H1 (cell line): Measurements from ENCODE around the gene NR2E3. TPM values are rescaled to one million over a fixed set of nuclear protein-coding genes. Genes with fewer than 3 reads are reported as not detected.

Experiments
- CTCF ChIA-PET: fragments of 300-600 bp; sonication (Branson Sonifier 250); formaldehyde crosslinking; loops from one replicate; lab custom pipeline; 2021; ENCODE audit not compliant: partially characterized antibody; lab: Charles Lee
- POLR2A ChIA-PET: fragments of 300-600 bp; sonication (Branson Sonifier 250); formaldehyde crosslinking; loops from one replicate; lab custom pipeline; 2021; ENCODE audit warnings: inconsistent platforms; ENCODE audit not compliant: partially characterized antibody; lab: Charles Lee
- DNase-seq, 2 experiments: peaks; one replicate each; pipeline versions ENCODE4 v3.0.0 to v3.0.0-alpha.2; 2010 to 2022; ENCODE audit warnings: low spot score in 2 of 2, low read depth in 1 of 2, mixed read lengths in 1 of 2
- FAIRE-seq: peaks from 2 replicates; lab custom pipeline; 2011; peaks lifted over from hg19 to GRCh38; lab: Jason Lieb, UNC
- H2AFZ ChIP-seq: 2 replicates; pipeline ENCODE4 v1.8.1; 2012; ENCODE audit warnings: low read length, inconsistent platforms
- H2AK5ac ChIP-seq: 2 replicates; pipeline ENCODE4 v1.6.1; 2013; ENCODE audit warnings: low read depth, low read length
- H2BK120ac ChIP-seq: replicated peaks from 2 replicates; pipeline ENCODE3; 2013; ENCODE audit warnings: low read depth, low read length, inconsistent platforms
- H2BK12ac ChIP-seq: 2 replicates; pipeline ENCODE4 v1.6.1; 2013; ENCODE audit warnings: low read depth, low read length
- H2BK15ac ChIP-seq: 2 replicates; pipeline ENCODE4 v1.6.1; 2013; ENCODE audit warnings: low read length
- H2BK20ac ChIP-seq: 2 replicates; pipeline ENCODE4 v1.6.1; 2013; ENCODE audit warnings: low read length
- H2BK5ac ChIP-seq: 2 replicates; pipeline ENCODE4 v1.6.1; 2013; ENCODE audit warnings: low read depth, low read length
- H3K14ac ChIP-seq: 2 replicates; pipeline ENCODE4 v1.6.1; 2013; ENCODE audit warnings: inconsistent platforms; ENCODE audit not compliant: insufficient read length
- H3K18ac ChIP-seq: 2 replicates; pipeline ENCODE4 v1.6.1; 2013; ENCODE audit warnings: low read length; ENCODE audit errors: extremely low read depth
- H3K23ac ChIP-seq: 2 replicates; pipeline ENCODE4 v1.6.1; 2013; ENCODE audit warnings: inconsistent platforms; ENCODE audit not compliant: insufficient read length
- H3K23me2 ChIP-seq: 2 replicates; pipeline ENCODE4 v1.6.1; 2013; ENCODE audit warnings: low read depth, low read length
- H3K27ac ChIP-seq: 2 replicates; pipeline ENCODE4 v1.6.1; 2011; ENCODE audit warnings: low read depth, low read length, inconsistent platforms
- H3K27me3 ChIP-seq, 4 experiments: replicated peaks in 1 of 4; 1 replicate in 1 of 4; 2 replicates in 3 of 4; pipeline versions ENCODE4 v1.6.1 to v1.8.1; 2011 to 2013; ENCODE audit warnings: low read length in 3 of 4, mild to moderate bottlenecking in 3 of 4, inconsistent platforms in 2 of 4, mixed read lengths in 2 of 4, moderate library complexity in 1 of 4; ENCODE audit not compliant: control insufficient read depth in 3 of 4, insufficient read depth in 3 of 4; ENCODE audit errors: extremely low read depth in 1 of 4
- H3K36me3 ChIP-seq, 4 experiments: 2 replicates each; pipeline versions ENCODE4 v1.6.1 to v1.8.1; 2011 to 2013; ENCODE audit warnings: mild to moderate bottlenecking in 4 of 4, low read length in 3 of 4, moderate library complexity in 2 of 4, control low read depth in 1 of 4, inconsistent platforms in 1 of 4; ENCODE audit not compliant: insufficient read depth in 4 of 4, control insufficient read depth in 2 of 4
- H3K4ac ChIP-seq: replicated peaks from 2 replicates; pipeline ENCODE3; 2013; ENCODE audit warnings: low read length, low read depth, mixed read lengths, inconsistent platforms; ENCODE audit not compliant: insufficient read length
- H3K4me1 ChIP-seq, 4 experiments: replicated peaks in 1 of 4; 1 replicate in 1 of 4; 2 replicates in 3 of 4; pipeline versions ENCODE4 v1.6.1 to v1.8.1; 2011 to 2013; ENCODE audit warnings: low read length in 3 of 4, inconsistent platforms in 2 of 4, mixed read lengths in 1 of 4; ENCODE audit not compliant: insufficient read depth in 4 of 4, control insufficient read depth in 3 of 4
- H3K4me2 ChIP-seq, 2 experiments: 2 replicates each; pipeline versions ENCODE4 v1.6.1 to v1.8.1; 2011 to 2013; ENCODE audit warnings: low read depth in 2 of 2, low read length in 2 of 2, control low read depth in 1 of 2, inconsistent platforms in 1 of 2, mild to moderate bottlenecking in 1 of 2; ENCODE audit not compliant: insufficient read depth in 1 of 2
- H3K4me3 ChIP-seq, 4 experiments: fragments of 200-600, 300-600 bp in 1 of 4; sonication (generic), shearing (Covaris generic), sonication (Bioruptor Twin) in 1 of 4; 2 replicates each; pipeline versions ENCODE4 v1.5.1 to v1.8.1; 2011 to 2016; ENCODE audit warnings: low read length in 4 of 4, low read depth in 3 of 4, control low read depth in 2 of 4, inconsistent platforms in 2 of 4, mild to moderate bottlenecking in 2 of 4, mixed read lengths in 1 of 4, moderate library complexity in 1 of 4; ENCODE audit not compliant: insufficient read depth in 2 of 4; ENCODE audit errors: extremely low read depth in 1 of 4
- H3K56ac ChIP-seq: replicated peaks from 2 replicates; pipeline ENCODE3; 2013; ENCODE audit warnings: low read depth, mild to moderate bottlenecking, mixed read lengths, low read length, inconsistent platforms; ENCODE audit not compliant: insufficient read length
- H3K79me1 ChIP-seq: 2 replicates; pipeline ENCODE4 v1.6.1; 2013; ENCODE audit warnings: low read depth, low read length, control low read depth
- H3K79me2 ChIP-seq, 2 experiments: 2 replicates each; pipeline versions ENCODE4 v1.6.1 to v1.8.1; 2012 to 2013; ENCODE audit warnings: low read length in 2 of 2, mild to moderate bottlenecking in 2 of 2, inconsistent platforms in 1 of 2; ENCODE audit not compliant: insufficient read depth in 2 of 2, control insufficient read depth in 1 of 2
- H3K9ac ChIP-seq, 4 experiments: replicated peaks in 1 of 4; 1 replicate in 1 of 4; 2 replicates in 3 of 4; pipeline versions ENCODE4 v1.6.1 to v1.8.1; 2011 to 2013; ENCODE audit warnings: low read depth in 3 of 4, low read length in 3 of 4, control low read depth in 2 of 4, mild to moderate bottlenecking in 2 of 4, moderate library complexity in 2 of 4, inconsistent platforms in 1 of 4; ENCODE audit errors: extremely low read depth in 1 of 4
- H3K9me3 ChIP-seq, 2 experiments: 2 replicates each; pipeline versions ENCODE4 v1.6.1 to v1.8.1; 2012 to 2013; ENCODE audit warnings: mild to moderate bottlenecking in 2 of 2, moderate library complexity in 2 of 2, control low read depth in 1 of 2, inconsistent platforms in 1 of 2, low read depth in 1 of 2, low read length in 1 of 2, mixed read lengths in 1 of 2; ENCODE audit not compliant: insufficient read depth in 2 of 2
- H4K20me1 ChIP-seq, 2 experiments: replicated peaks in 1 of 2; 2 replicates each; pipeline versions ENCODE3 to v1.8.1; 2011 to 2013; ENCODE audit warnings: inconsistent platforms in 2 of 2, low read length in 2 of 2, mild to moderate bottlenecking in 1 of 2; ENCODE audit not compliant: insufficient read depth in 2 of 2, control insufficient read depth in 1 of 2
- H4K5ac ChIP-seq: 2 replicates; pipeline ENCODE4 v1.6.1; 2013; ENCODE audit warnings: low read length, low read depth, mixed read lengths, inconsistent platforms; ENCODE audit not compliant: insufficient read length
- H4K8ac ChIP-seq: 2 replicates; pipeline ENCODE4 v1.8.0; 2013; ENCODE audit warnings: mild to moderate bottlenecking, moderate library complexity, low read length, inconsistent platforms; ENCODE audit not compliant: insufficient read depth; ENCODE audit errors: extremely low read depth
- H4K91ac ChIP-seq: replicated peaks from 2 replicates; pipeline ENCODE3; 2013; ENCODE audit warnings: low read length, mixed read lengths, inconsistent platforms; ENCODE audit not compliant: insufficient read length
- BRCA1 ChIP-seq: IDR thresholded peaks from 2 replicates; pipeline ENCODE4 v1.6.1; 2012; ENCODE audit warnings: low read depth, low read length, improper control_type of control experiment
- CEBPB ChIP-seq: IDR thresholded peaks from 2 replicates; pipeline ENCODE4 v1.6.1; 2012; ENCODE audit warnings: low read depth, low read length
- EGR1 ChIP-seq: IDR thresholded peaks from 2 replicates; pipeline ENCODE4 v1.6.1; 2011; ENCODE audit warnings: low read depth, low read length, borderline replicate concordance
- GTF2F1 ChIP-seq: IDR thresholded peaks from 2 replicates; pipeline ENCODE4 v1.6.1; 2012; ENCODE audit warnings: low read depth, low read length, improper control_type of control experiment, borderline replicate concordance
- RAD21 ChIP-seq, 2 experiments: IDR thresholded peaks in 1 of 2; conservative IDR thresholded peaks in 1 of 2; 2 replicates each; pipeline ENCODE4 v1.6.1; 2011; ENCODE audit warnings: low read depth in 2 of 2, low read length in 2 of 2, improper control_type of control experiment in 1 of 2, inconsistent platforms in 1 of 2, mild to moderate bottlenecking in 1 of 2, moderate library complexity in 1 of 2
- SP2 ChIP-seq: IDR thresholded peaks from 2 replicates; pipeline ENCODE4 v1.6.1; 2012; ENCODE audit warnings: mild to moderate bottlenecking, low read length, inconsistent platforms
- USF2 ChIP-seq: IDR thresholded peaks from 2 replicates; pipeline ENCODE4 v1.6.1; 2011; ENCODE audit warnings: low read length, improper control_type of control experiment
- WGBS, 2 experiments: shearing (Covaris generic) in 1 of 2; methylation state at CpG; one replicate each; pipeline versions ENCODE4 v1.1.6 to v1.1.7; 2013 to 2015; ENCODE audit warnings: low lambda C conversion rate in 2 of 2, mixed read lengths in 2 of 2, inconsistent platforms in 1 of 2, low coverage in 1 of 2, missing lambda C conversion rate in 1 of 2; ENCODE audit not compliant: insufficient replicate concordance in 2 of 2, insufficient coverage in 1 of 2, insufficient read length in 1 of 2; ENCODE audit errors: extremely low coverage in 1 of 2, missing lambda C conversion rate in 1 of 2; 5-methylcytosine and 5-hydroxymethylcytosine counted together
- polyA plus RNA-seq, 7 experiments: library from polyadenylated mRNA; depleted of rRNA in 3 of 7; stranded (reverse) in 5 of 7; unstranded in 2 of 7; fragments of >200 nt in 5 of 7; fragments of 200-250 nt in 2 of 7; gene quantifications; 1 replicate in 5 of 7; 2 replicates in 1 of 7; 4 replicates in 1 of 7; pipeline versions ENCODE4 v1.2.1 to v1.2.3, GENCODE V29; 2011 to 2013; ENCODE audit warnings: missing spikeins in 2 of 7, mixed read lengths in 2 of 7
- total RNA-seq: library from RNA; stranded (reverse); fragmentation: NEBNext Ultra II Directional; extraction: Animal tissue kit (Norgen Biotek cat#: 25700); gene quantifications from 2 replicates; pipeline ENCODE4 v1.2.1, GENCODE V29; 2021
- TF ChIP-seq, protein P1 (sequence below): IDR thresholded peaks from 2 replicates; pipeline ENCODE4 v1.6.1; 2012; ENCODE audit warnings: inconsistent platforms

NR2E3 gene
- total and polyA plus RNA-seq, 2 of the 8 experiments (the other 6 are each of a cell fraction or from before 2014, with no cell fraction given): 0.56 to 0.80 TPM

DNA sequence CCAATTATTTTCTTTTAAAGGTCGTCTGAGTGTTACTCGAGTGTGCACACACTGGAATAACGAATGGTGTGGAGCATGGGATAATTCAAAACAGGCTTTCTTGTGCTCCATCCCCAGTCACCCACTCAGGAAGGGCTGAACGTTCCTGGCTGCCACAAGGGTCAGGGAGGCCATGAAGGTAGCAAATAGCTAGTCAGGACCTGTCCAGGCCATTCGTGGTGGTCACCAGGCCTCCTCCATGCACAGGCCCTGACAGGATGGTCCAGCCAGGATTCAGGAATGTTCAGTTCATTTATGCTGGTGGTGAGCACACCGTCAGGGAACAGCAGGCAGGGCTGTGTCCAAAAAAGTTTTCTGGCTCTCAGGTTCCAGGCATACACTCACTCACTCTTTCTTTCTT lies 11.7 kb upstream of the NR2E3 start:
- Histone ChIP-seq H3K9me3 (no peaks in the 10 kb centered on the region), H2BK120ac (no peak overlapping the region), H4K20me1 (no peaks in the 10 kb centered on the region), H3K79me1 (no peaks in the 10 kb centered on the region), H2BK12ac (no peak overlapping the region), H3K79me2 (no peaks in the 10 kb centered on the region), H2AFZ (no peak overlapping the region), H3K27ac (no peak overlapping the region), H4K8ac (no peak overlapping the region), H3K4me3 (no peak overlapping the region), H2BK5ac (no peak overlapping the region), H3K27me3 (no peaks in the 10 kb centered on the region), H3K56ac (no peak overlapping the region), H4K91ac (no peak overlapping the region), H3K18ac (no peak overlapping the region), H3K14ac (no peak overlapping the region), H3K23me2 (no peaks in the 10 kb centered on the region), H2AK5ac (no peak overlapping the region), H4K5ac (no peak overlapping the region), H3K36me3 (no peaks in the 10 kb centered on the region), H3K23ac (no peak overlapping the region), H2BK20ac (no peak overlapping the region), H3K9ac (no peak overlapping the region), H3K4me2 (no peak overlapping the region), H3K4ac (no peak overlapping the region), H3K4me1 (peaks cover 0 to 4% (median 1%) of the 10 kb centered on the region in 4 experiments; a peak in 3 of 7 replicates), H2BK15ac (no peak overlapping the region)
- WGBS, 2 experiments: 90% methylated on average over 6 of the region's 6 CpGs; no CpG with 5 or more reads in 1 of the 2 experiments
- ChIA-PET CTCF (interaction anchor here (1.0 to 5.5 kb wide), 10 partner anchors 9 to 987 kb away, joined by 3 to 62 read pairs (median 4); partner anchors contain the start of gene NR2E3), POLR2A (no interaction called here)
- no peak for TF ChIP-seq SP2
- no peak for TF ChIP-seq USF2
- TF ChIP-seq BRCA1: no peak
- TF ChIP-seq, protein P1, sequence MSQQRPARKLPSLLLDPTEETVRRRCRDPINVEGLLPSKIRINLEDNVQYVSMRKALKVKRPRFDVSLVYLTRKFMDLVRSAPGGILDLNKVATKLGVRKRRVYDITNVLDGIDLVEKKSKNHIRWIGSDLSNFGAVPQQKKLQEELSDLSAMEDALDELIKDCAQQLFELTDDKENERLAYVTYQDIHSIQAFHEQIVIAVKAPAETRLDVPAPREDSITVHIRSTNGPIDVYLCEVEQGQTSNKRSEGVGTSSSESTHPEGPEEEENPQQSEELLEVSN: no peak
- no peak for TF ChIP-seq CEBPB
- TF ChIP-seq RAD21 (IDR thresholded peaks at IDR 0.05 in 1 of 2, conservative IDR thresholded peaks at IDR 0.05 in 1 of 2; ENCODE audit: low read depth in 2 of 2, low read length in 2 of 2): no peak
- no peak for TF ChIP-seq EGR1
- no peak for TF ChIP-seq GTF2F1
- no peak for FAIRE-seq
- no peak for DNase-seq
